Natural killer cell (primary cell): Measurements from ENCODE around the gene MYO15B. TPM values are rescaled to one million over a fixed set of nuclear protein-coding genes. Genes with fewer than 3 reads are reported as not detected.
A peak's percentile ranks its signal among the peaks of the same experiment; 100 is the strongest.

Experiments
- ATAC-seq, 3 donors: fragments of 150-1000 bp in 2 of 3; fragments of 200-7000 bp in 1 of 3; cut with Tn5 transposase; 1 replicate in 1 of 3; 2 replicates in 2 of 3; pipeline ENCODE4 v1.10.0; 2021; ENCODE audit warnings: mild to moderate bottlenecking in 2 of 3, moderate library complexity in 2 of 3
- DNase-seq, 2 donors: peaks; one replicate each; pipeline versions ENCODE4 v3.0.0 to v3.0.0-alpha.2; 2013 to 2021; ENCODE audit warnings: mixed read lengths in 1 of 2
- H3K27ac ChIP-seq: one replicate; pipeline ENCODE4 v1.5.1; 2013; ENCODE audit warnings: mild to moderate bottlenecking, low read length
- H3K27me3 ChIP-seq: one replicate; pipeline ENCODE4 v1.6.1; 2013; ENCODE audit warnings: low read length; ENCODE audit not compliant: control insufficient read depth, insufficient read depth
- H3K36me3 ChIP-seq: one replicate; pipeline ENCODE4 v1.6.1; 2013; ENCODE audit warnings: low read length; ENCODE audit not compliant: control insufficient read depth, insufficient read depth
- H3K4me1 ChIP-seq: one replicate; pipeline ENCODE4 v1.6.1; 2013; ENCODE audit warnings: low read length; ENCODE audit not compliant: control insufficient read depth, insufficient read depth
- H3K4me3 ChIP-seq: one replicate; pipeline ENCODE4 v1.5.1; 2013; ENCODE audit warnings: low read length
- H3K9me3 ChIP-seq: one replicate; pipeline ENCODE4 v1.6.1; 2013; ENCODE audit warnings: low read length; ENCODE audit not compliant: control insufficient read depth, insufficient read depth
- H3K27ac Mint-ChIP-seq, 2 donors: one replicate each; pipeline ENCODE4 v1.8.0; 2022; ENCODE audit warnings: mild to moderate bottlenecking in 2 of 2, mixed read lengths in 2 of 2, moderate library complexity in 1 of 2
- H3K27me3 Mint-ChIP-seq, 2 donors: one replicate each; pipeline ENCODE4 v1.8.0; 2022; ENCODE audit warnings: low read depth in 2 of 2, mixed read lengths in 2 of 2
- H3K36me3 Mint-ChIP-seq: one replicate; pipeline ENCODE4 v1.8.0; 2022; ENCODE audit warnings: mixed read lengths
- H3K4me1 Mint-ChIP-seq, 2 donors: one replicate each; pipeline ENCODE4 v1.8.0; 2022; ENCODE audit warnings: mixed read lengths in 2 of 2
- H3K4me3 Mint-ChIP-seq: one replicate; pipeline ENCODE4 v1.8.0; 2022; ENCODE audit warnings: mild to moderate bottlenecking, moderate library complexity, mixed read lengths
- H3K9me3 Mint-ChIP-seq, 2 donors: one replicate each; pipeline ENCODE4 v1.8.0; 2022; ENCODE audit warnings: mixed read lengths in 2 of 2
- CTCF ChIP-seq: fragments of 200-600 bp; IDR thresholded peaks from one replicate; pipeline ENCODE4 v1.8.0; 2022; ENCODE audit warnings: antibody characterized with exemption
- WGBS: methylation state at CpG from one replicate; pipeline ENCODE4 v1.1.7; 2013; ENCODE audit warnings: missing lambda C conversion rate; ENCODE audit not compliant: insufficient coverage; 5-methylcytosine and 5-hydroxymethylcytosine counted together
- intact Hi-C: fragments of 100-400 bp; cut with micrococcal nuclease; formaldehyde crosslinking; loops from one replicate; pipeline ENCODE4 v1.14.2; 2022
- total RNA-seq, 4 donors: library from RNA; stranded (reverse); fragments of 120-200 nt in 1 of 4; gene quantifications; one replicate each; pipeline versions ENCODE4 v1.2.3 to v1.2.4, GENCODE V29; 2013 to 2022

MYO15B gene
- total RNA-seq, 3 donors from 2014 or later (not counting 1 experiment from before 2014, with no cell fraction given), result 336 to 372 (median 339) TPM

- no peak for DNase-seq
- intact Hi-C loops, result loop anchor here (5.0 kb wide), 2 partner anchors 48 to 68 kb away; partner anchors contain the start of genes CASKIN2 and TSEN54
- no peaks in the 10 kb centered on the region for H3K36me3 Mint-ChIP-seq
- H3K9me3 ChIP-seq, result no peaks in the 10 kb centered on the region
- H3K4me3 ChIP-seq, result no peak overlapping the region
- no peaks in the 10 kb centered on the region for H3K9me3 Mint-ChIP-seq
- H3K4me1 ChIP-seq, result peaks cover 27% of the 10 kb centered on the region
- ATAC-seq, result no peak
- 94% methylated on average over 7 of the region's 7 CpGs for WGBS
- H3K36me3 ChIP-seq, result no peaks in the 10 kb centered on the region
- no peaks in the 10 kb centered on the region for H3K27me3 ChIP-seq
- H3K4me1 Mint-ChIP-seq, result peaks cover 9 to 29% of the 10 kb centered on the region in 2 donors
- H3K27me3 Mint-ChIP-seq, result no peaks in the 10 kb centered on the region
- H3K27ac ChIP-seq, result no peak overlapping the region
- no peak for TF ChIP-seq CTCF
- no peak overlapping the region for H3K27ac Mint-ChIP-seq
- no peak overlapping the region for H3K4me3 Mint-ChIP-seq
These were observed 2.8 kb upstream of the MYO15B start for GRCh38 chr17:75584849-75585175.

GRCh38 chr17:75588596-75589011, 1.0 kb downstream of the MYO15B start:
- Mint-ChIP-seq H3K36me3 (no peaks in the 10 kb centered on the region), H3K4me1 (peaks cover 7 to 25% of the 10 kb centered on the region in 2 donors), H3K27ac (peak overlapping the region; percentile 54 to 80), H3K9me3 (no peaks in the 10 kb centered on the region), H3K27me3 (no peaks in the 10 kb centered on the region), H3K4me3 (peak overlapping the region; percentile 89)
- peak; percentile 13 to 22 (median 15) for ATAC-seq
- 3% methylated on average over 49 of the region's 49 CpGs for WGBS
- Histone ChIP-seq H3K9me3 (no peaks in the 10 kb centered on the region), H3K27ac (peak overlapping the region; percentile 86), H3K36me3 (peaks cover 5% of the 10 kb centered on the region), H3K4me1 (peaks cover 30% of the 10 kb centered on the region), H3K4me3 (peak overlapping the region; percentile 70), H3K27me3 (no peaks in the 10 kb centered on the region)
- intact Hi-C loops, result loop anchor here (5.0 kb wide), 2 partner anchors 51 to 71 kb away; partner anchors contain the start of genes CASKIN2 and TSEN54
- TF ChIP-seq CTCF, result no peak
- DNase-seq, result no peak

- H3K9me3 Mint-ChIP-seq, result no peaks in the 10 kb centered on the region
- peak overlapping the region; percentile 45 for H3K27ac ChIP-seq
- H3K4me1 ChIP-seq, result peaks cover 30% of the 10 kb centered on the region
- H3K4me3 Mint-ChIP-seq, result peak overlapping the region; percentile 79
- H3K27me3 Mint-ChIP-seq, result no peaks in the 10 kb centered on the region
- peak; percentile 86 to 95 for DNase-seq
- H3K4me1 Mint-ChIP-seq, result peaks cover 7 to 25% of the 10 kb centered on the region in 2 donors
- peak overlapping the region; percentile 70 for H3K4me3 ChIP-seq
- intact Hi-C loops, result loop anchor here (5.0 kb wide), 2 partner anchors 52 to 72 kb away; partner anchors contain the start of genes CASKIN2 and TSEN54
- no peaks in the 10 kb centered on the region for H3K27me3 ChIP-seq
- no peaks in the 10 kb centered on the region for H3K9me3 ChIP-seq
- ATAC-seq, result peak; percentile 78 to 89 (median 82)
- peak overlapping the region in 1 of 2 donors; percentile 80 for H3K27ac Mint-ChIP-seq
- H3K36me3 Mint-ChIP-seq, result no peaks in the 10 kb centered on the region
- peaks cover 5% of the 10 kb centered on the region for H3K36me3 ChIP-seq
- TF ChIP-seq CTCF, result peak; percentile 48
- 11% methylated on average over 100 of the region's 100 CpGs for WGBS
These were observed 1.7 kb downstream of the MYO15B start for GRCh38 chr17:75589012-75589918.
